Tibial nerve (tissue), 4 donors: ENCODE data around the gene VWF.

Experiments
- CTCF ChIP-seq, 5 experiments: fragments of 200-600 bp in 3 of 5; fragments of 450-650 bp in 2 of 5; sonication (generic) in 3 of 5; IDR thresholded peaks; one replicate each; pipeline ENCODE4 v1.5.1; 2016 to 2019; ENCODE audit warnings: antibody characterized with exemption in 5 of 5, mild to moderate bottlenecking in 3 of 5, moderate library complexity in 2 of 5
- EP300 ChIP-seq, 2 donors: sonication (generic); formaldehyde crosslinking; IDR thresholded peaks; one replicate each; pipeline ENCODE4 v1.6.1; 2017; ENCODE audit warnings: antibody characterized with exemption in 2 of 2, mild to moderate bottlenecking in 1 of 2

GRCh38 chr12:6037459-6037858 is 87.0 kb downstream of the VWF start:
- TF ChIP-seq CTCF (IDR thresholded peaks at IDR 0.05) (no peak), EP300 (IDR thresholded peaks at IDR 0.05) (no peak)
